ENCODE results near the gene ATAD2B. TPM values are rescaled to one million over a fixed set of nuclear protein-coding genes. Genes with fewer than 3 reads are reported as not detected.

ATAD2B gene
- total RNA-seq, 1 donor from 2014 or later, result 5.2 TPM

DNA sequence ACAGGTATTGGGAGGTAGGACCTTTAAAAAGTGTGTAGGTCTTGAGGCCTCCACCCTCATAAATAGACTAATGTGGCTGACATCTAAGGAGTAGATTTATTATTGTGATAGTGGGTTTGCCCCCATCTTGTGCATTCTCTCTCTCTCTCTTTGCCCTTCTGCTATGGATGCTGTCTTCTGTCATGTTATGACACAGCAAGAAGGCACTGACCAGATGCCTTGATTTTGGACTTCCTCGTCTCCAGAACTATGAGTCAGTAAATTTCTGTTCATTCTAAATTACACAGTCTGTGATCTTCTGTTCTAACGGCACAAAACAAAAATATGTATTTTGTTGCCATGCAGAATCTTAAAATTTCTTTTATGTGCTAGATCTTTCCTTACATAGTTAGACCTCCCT lies 66.9 kb downstream of the ATAD2B start:
- no peak for DNase-seq (ENCODE audit: low read depth)
- TF ChIP-seq, protein P1, sequence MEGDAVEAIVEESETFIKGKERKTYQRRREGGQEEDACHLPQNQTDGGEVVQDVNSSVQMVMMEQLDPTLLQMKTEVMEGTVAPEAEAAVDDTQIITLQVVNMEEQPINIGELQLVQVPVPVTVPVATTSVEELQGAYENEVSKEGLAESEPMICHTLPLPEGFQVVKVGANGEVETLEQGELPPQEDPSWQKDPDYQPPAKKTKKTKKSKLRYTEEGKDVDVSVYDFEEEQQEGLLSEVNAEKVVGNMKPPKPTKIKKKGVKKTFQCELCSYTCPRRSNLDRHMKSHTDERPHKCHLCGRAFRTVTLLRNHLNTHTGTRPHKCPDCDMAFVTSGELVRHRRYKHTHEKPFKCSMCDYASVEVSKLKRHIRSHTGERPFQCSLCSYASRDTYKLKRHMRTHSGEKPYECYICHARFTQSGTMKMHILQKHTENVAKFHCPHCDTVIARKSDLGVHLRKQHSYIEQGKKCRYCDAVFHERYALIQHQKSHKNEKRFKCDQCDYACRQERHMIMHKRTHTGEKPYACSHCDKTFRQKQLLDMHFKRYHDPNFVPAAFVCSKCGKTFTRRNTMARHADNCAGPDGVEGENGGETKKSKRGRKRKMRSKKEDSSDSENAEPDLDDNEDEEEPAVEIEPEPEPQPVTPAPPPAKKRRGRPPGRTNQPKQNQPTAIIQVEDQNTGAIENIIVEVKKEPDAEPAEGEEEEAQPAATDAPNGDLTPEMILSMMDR (conservative IDR thresholded peaks at IDR 0.05; ENCODE audit: low read depth, low read length), result no peak

DNA sequence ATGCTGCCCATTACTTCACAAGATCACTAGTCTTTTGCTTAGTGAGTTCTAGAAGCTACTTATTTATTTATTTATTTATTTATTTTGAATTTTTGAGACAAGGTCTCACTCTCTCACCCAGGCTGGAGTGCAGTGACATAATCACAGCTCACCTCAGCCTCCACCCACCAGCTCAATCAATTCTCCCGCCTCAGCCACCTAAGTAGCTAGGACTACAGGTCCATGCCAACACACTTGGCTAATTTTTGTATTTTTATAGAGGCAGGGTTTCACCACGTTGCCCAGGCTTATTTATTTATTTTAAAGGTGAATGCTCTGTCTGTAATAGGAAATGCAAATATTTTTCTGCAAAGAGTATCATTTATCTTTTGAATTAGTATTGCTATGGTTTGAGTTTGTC lies 67.7 kb downstream of the ATAD2B start:
- DNase-seq (ENCODE audit: low read depth), result no peak
- TF ChIP-seq, protein P1 (conservative IDR thresholded peaks at IDR 0.05; ENCODE audit: low read depth, low read length), result no peak
- H3K4me3 ChIP-seq (ENCODE audit: low read depth, low read length), result no peak overlapping the region

More for the DNA sequence above, 66.9 kb downstream of the ATAD2B start:
- no peak overlapping the region for H3K4me3 ChIP-seq (ENCODE audit: low read depth, low read length)

DNA sequence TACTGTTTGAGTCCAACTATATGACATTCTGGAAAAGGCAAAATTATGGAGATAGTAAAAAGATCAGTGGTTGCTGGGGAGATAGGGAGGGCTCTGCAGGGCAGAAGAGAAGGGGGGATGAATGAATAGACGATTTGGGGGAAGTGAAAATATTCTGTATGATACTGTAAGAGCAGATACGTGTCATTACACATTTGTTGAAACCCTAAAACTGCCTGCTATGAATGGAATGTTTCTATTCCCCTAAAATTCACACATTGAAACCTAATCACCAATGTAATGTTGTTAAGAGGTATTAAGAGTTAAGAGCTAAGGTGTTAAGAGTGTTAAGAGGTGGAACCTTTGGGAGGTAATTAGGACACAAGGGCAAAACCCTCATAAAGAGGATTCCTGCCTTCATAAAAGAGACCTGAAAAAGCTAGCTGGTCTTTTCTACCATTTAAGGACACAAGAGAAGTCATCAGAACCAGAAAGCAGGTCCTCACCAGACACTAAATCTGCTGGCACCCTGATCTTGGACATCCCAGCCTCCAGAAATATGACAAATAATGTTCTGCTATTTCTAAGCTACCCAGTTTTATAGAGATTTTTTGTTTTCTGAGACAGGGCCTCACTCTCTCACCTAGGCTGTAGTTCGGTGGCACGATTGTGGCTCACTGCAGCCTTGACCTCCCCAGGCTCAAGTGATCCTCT lies 76.2 kb downstream of the ATAD2B start:
- H3K4me3 ChIP-seq (ENCODE audit: low read depth, low read length), result no peak overlapping the region
- TF ChIP-seq, protein P1 (conservative IDR thresholded peaks at IDR 0.05; ENCODE audit: low read depth, low read length), result no peak
- no peak for DNase-seq (ENCODE audit: low read depth)

DNA sequence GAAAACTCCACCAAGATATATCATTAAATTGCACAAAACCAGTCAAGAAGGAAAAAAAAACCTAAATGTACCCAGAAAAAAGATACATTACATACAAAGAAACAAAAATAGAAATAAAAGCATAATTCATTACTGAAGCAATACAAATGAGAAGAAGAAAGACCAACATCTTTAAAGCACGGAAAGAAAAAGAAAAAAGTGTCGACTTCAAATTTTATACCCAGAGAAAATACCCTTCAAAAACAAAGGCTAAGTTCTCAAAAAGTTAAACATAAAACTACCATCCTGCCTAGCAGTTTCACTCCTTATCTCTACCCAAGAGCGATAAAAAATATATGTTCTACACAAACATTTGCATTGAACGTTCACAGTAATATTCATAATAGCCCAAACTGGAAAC lies 82.0 kb downstream of the ATAD2B start:
- no peak overlapping the region for H3K4me3 ChIP-seq (ENCODE audit: low read depth, low read length)
- DNase-seq (ENCODE audit: low read depth), result no peak
- TF ChIP-seq, protein P1 (conservative IDR thresholded peaks at IDR 0.05; ENCODE audit: low read depth, low read length), result no peak

DNA sequence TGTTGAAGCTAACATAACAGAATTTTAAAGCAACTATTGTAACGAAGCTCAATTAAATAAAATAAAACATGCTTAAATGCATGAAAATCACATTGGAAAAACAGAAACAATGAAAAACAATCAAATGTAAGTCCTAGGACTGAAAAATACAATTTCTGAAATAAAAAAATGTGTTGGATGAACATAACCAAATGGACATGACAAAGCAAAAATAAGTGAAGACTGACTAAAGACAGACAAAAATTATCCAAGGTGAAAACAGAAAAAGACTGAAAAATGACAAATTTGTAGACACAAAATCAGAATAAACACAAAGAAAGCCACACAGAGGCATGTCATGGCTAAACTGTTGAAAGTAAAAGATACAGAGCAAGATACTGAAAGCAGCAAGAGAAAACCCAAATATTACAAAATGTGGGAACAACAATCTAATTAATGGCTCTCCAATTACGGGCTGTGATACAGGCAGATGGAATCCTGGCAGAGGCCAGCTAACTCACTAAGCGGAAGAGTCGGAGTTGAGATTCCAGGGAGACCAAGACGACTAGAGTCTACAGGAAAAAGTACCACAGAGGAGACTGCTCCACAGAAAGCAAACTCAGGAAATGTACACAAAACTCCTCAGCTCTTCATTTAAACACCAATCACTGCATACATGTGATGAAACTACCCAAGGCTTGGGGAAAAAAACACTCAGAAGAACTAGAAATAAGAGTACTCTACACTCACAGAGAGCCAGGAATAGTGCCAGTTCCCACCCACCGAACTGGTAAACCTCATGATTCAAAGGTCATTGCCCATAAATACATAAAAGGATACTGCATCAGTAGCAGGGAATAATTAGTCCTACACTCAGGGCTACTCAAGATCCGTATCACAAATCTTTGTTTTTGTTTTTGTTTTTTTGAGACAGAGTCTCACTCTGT lies 83.6 kb downstream of the ATAD2B start:
- H3K4me3 ChIP-seq (ENCODE audit: low read depth, low read length), result peak overlapping the region; percentile 40
- peak; percentile 70 for DNase-seq (ENCODE audit: low read depth)
- TF ChIP-seq, protein P1 (conservative IDR thresholded peaks at IDR 0.05; ENCODE audit: low read depth, low read length), result no peak

DNA sequence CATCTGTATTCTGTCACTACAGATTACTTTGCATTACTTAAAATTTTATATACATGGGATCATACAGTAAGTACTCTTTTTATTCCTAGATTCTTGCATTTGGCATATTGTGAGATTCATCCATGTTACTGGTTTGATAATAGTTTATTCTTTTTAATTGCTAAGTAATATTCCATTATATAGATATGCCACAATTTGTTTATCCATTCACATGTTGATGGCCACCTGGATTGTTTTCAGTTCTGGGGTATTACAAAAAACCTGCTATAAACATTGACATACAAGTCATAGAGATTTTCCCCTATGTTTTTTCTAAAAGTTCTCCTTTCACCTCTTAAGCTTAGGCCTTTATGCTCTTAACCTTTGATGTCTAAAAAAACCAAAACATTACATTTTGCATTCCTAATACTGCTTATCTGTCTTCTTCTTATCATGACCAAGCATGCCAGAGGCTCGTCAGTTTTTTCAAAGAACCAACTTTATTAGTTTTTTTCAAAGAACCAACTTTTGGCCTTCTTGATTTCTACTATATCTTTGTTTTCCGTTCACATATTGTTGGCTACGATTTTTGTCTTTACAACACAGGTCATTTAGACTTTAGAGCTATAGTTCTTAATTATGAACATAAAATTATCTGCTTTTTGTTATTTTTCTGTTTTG lies 86.9 kb downstream of the ATAD2B start:
- no peak for DNase-seq (ENCODE audit: low read depth)
- no peak overlapping the region for H3K4me3 ChIP-seq (ENCODE audit: low read depth, low read length)
- TF ChIP-seq, protein P1 (conservative IDR thresholded peaks at IDR 0.05; ENCODE audit: low read depth, low read length), result no peak
